Kidney epithelial cell (primary cell): ENCODE measurements around the gene TRIM29. TPM values are rescaled to one million over a fixed set of nuclear protein-coding genes. Genes with fewer than 3 reads are reported as not detected.
A peak's percentile ranks its signal among the peaks of the same experiment; 100 is the strongest.

Experiments
- DNase-seq: peaks from one replicate; pipeline ENCODE4 v3.0.0-alpha.2; 2010; ENCODE audit warnings: low read depth
- H3K27me3 ChIP-seq: 2 replicates; pipeline ENCODE4 v1.6.0; 2011; ENCODE audit warnings: low read length; ENCODE audit not compliant: control insufficient read depth, insufficient read depth
- H3K36me3 ChIP-seq: 2 replicates; pipeline ENCODE4 v1.5.1; 2011; ENCODE audit warnings: low read length; ENCODE audit not compliant: control insufficient read depth, insufficient read depth
- H3K4me3 ChIP-seq: 2 replicates; pipeline ENCODE4 v1.5.1; 2011; ENCODE audit warnings: low read depth, mild to moderate bottlenecking, control low read depth, low read length
- total RNA-seq: library from RNA; depleted of rRNA; stranded (reverse); fragments of >200 nt; gene quantifications from 2 replicates; pipeline ENCODE4 v1.2.3, GENCODE V29; 2015
- TF ChIP-seq, protein P1 (sequence below): IDR thresholded peaks from 2 replicates; pipeline ENCODE4 v1.5.1; 2011; ENCODE audit warnings: mild to moderate bottlenecking, moderate library complexity, low read length, control low read depth, inconsistent platforms; ENCODE audit not compliant: insufficient read depth, poor library complexity, severe bottlenecking

Gene TRIM29
- total RNA-seq, 1 donor from 2014 or later: 0.29 TPM

DNA sequence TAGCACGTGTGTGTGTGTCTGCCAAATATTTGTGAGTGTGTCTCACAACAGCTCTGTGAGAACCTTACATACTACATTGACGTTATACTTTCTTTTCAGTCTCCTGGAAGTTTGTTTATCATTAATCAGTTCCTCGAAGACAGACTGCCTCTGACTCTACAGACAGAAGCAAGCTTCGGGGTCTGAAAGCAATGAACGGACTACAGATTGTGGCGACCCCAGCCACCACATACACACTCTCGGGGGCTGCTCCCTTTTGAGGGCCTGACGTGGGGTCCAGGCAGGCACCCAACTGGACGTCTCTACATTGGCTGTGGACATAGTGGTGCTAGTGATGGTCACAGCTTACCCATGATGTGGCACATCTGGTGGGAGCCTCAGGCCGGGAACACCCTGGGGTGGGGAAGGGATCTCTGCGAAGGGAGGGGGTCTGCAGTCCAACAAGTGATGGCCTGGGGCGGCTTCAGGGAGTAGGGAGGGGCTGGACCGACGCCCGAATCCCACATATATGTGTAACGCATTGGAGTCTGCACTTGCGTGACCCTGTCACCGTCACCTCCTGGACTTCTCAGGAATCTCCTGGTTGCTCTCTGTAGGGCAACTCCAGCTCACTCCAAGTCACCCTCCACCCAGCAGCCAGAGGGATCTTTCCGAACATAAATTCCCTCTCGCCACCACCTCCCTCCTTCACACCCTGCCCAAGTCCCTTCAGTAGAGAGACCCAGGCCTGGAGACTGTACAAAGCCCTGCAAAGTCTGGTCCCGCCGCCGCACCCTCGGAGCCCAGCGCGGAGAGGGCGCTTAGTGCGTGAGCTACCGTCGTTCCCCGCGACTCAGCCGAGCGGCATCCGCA, 30.4 kb upstream of the TRIM29 start:
- Histone ChIP-seq H3K27me3 (peaks cover 40% of the 10 kb centered on the region), H3K4me3 (peak overlapping the region; percentile 33), H3K36me3 (no peaks in the 10 kb centered on the region)
- TF ChIP-seq, protein P1, sequence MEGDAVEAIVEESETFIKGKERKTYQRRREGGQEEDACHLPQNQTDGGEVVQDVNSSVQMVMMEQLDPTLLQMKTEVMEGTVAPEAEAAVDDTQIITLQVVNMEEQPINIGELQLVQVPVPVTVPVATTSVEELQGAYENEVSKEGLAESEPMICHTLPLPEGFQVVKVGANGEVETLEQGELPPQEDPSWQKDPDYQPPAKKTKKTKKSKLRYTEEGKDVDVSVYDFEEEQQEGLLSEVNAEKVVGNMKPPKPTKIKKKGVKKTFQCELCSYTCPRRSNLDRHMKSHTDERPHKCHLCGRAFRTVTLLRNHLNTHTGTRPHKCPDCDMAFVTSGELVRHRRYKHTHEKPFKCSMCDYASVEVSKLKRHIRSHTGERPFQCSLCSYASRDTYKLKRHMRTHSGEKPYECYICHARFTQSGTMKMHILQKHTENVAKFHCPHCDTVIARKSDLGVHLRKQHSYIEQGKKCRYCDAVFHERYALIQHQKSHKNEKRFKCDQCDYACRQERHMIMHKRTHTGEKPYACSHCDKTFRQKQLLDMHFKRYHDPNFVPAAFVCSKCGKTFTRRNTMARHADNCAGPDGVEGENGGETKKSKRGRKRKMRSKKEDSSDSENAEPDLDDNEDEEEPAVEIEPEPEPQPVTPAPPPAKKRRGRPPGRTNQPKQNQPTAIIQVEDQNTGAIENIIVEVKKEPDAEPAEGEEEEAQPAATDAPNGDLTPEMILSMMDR: no peak
- DNase-seq: no peak

DNA sequence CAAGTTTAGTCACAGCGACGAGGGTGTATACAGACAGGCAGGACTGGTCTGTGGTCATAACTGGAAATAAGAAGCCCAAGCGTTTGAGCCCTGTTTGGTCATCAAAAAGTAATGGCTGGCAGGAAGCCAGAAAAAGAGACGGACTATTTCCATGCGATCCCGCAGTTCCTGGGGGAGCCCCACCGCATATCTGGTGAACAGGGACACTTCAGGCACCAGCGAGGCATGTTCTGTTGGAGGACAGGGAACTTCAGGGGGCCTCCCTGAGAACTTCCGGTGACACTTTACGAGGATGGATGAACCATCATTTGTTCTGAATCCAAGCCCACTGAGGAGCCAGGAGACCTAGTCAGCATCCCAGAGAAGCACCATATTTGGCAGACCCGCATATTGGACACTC, 29.7 kb upstream of the TRIM29 start:
- Histone ChIP-seq H3K27me3 (peaks cover 38% of the 10 kb centered on the region), H3K4me3 (no peak overlapping the region), H3K36me3 (no peaks in the 10 kb centered on the region)
- no peak for DNase-seq
- TF ChIP-seq, protein P1: no peak

DNA sequence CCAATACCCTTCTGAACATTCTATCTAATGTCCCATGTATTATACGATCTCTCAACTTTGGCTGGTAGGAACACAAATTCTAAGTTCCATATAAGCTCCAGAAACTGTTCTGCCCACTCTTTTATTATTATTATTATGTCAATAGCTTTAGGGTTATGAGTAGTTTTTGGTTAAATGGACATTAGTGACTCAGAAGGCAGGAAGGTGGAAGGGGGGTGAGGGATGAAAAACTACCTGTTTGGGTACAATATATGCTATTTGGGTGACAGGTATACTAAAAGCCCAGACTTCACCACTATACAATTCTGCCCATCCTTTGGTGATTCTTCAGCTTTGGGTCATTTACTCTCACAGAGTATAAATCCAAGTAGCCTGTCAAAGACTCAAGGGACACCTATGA, 22.5 kb upstream of the TRIM29 start:
- Histone ChIP-seq H3K4me3 (no peak overlapping the region), H3K27me3 (no peaks in the 10 kb centered on the region), H3K36me3 (no peaks in the 10 kb centered on the region)
- no peak for DNase-seq
- TF ChIP-seq, protein P1: no peak

DNA sequence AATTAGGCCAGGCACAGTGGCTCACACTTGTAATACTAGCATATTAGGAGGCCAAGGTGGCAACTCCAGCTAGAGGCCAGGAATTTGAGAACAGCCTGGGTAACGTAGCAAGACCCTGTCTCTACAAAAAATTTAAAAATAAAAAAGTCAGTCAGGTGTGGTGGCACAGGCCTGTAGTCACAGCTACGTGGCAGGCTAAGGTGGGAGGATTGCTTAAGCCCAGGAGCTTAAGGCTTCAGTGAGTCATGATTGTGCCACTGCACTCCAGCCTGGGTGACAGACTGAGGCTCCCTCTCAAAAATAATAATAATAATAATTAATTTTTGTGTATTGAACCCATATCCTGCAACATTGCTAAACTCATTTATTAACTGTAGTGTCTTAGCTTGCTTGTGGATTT, 15.3 kb upstream of the TRIM29 start:
- no peak overlapping the region for H3K4me3 ChIP-seq
- no peaks in the 10 kb centered on the region for H3K27me3 ChIP-seq
- TF ChIP-seq, protein P1: no peak
- H3K36me3 ChIP-seq: no peaks in the 10 kb centered on the region
- DNase-seq: no peak

DNA sequence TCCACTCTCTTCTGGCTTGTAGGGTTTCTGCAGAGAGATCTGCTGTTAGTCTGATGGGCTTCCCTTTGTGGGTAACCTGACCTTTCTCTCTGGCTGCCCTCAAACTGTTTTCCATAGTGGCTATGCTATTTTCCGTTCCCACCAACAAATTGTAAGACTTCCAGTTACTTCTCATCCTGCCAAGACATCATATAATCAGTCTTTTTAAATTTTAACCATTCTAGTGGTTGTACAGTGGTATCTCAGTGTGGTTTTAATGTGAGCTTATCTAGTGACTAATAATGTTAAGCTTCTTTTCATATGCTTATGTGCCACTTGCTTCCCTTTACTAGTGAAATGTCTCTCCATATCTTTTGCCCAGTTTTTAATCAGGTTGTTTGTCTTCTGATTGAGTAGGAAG, 13.6 kb upstream of the TRIM29 start:
- H3K4me3 ChIP-seq: no peak overlapping the region
- TF ChIP-seq, protein P1: no peak
- no peak for DNase-seq

DNA sequence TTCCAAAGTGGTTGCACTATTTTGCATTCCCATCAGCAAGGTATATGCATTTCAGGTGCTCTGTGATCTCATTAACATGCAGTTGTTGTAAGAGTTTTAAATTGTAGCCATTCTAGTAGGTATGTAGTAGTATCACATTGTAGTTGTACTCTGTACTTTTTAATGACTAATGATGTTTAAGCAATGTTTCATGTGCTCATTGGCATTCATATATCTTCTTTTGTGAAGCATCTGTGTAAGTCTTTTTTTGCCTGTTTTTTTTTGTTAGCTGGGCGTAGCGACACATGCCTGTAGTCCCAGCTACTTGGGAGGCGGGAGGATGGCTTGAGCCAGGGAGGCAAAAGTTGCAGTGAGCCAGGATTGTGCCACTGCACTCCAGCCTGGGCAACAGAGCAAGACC, 11.3 kb upstream of the TRIM29 start:
- Histone ChIP-seq H3K27me3 (peaks cover 31% of the 10 kb centered on the region), H3K36me3 (no peaks in the 10 kb centered on the region), H3K4me3 (no peak overlapping the region)
- DNase-seq: no peak
- TF ChIP-seq, protein P1: no peak

More for the DNA sequence above, 13.6 kb upstream of the TRIM29 start:
- peaks cover 14% of the 10 kb centered on the region for H3K27me3 ChIP-seq
- no peaks in the 10 kb centered on the region for H3K36me3 ChIP-seq
